GM23338 (cell line): ENCODE data around the gene ANKS1B. TPM values are rescaled to one million over a fixed set of nuclear protein-coding genes. Genes with fewer than 3 reads are reported as not detected.

Experiments used
- ATAC-seq: fragments of 200-7000 bp; cut with Tn5 transposase; 3 replicates; pipeline ENCODE4 v1.9.1; 2020
- DNase-seq: peaks from one replicate; pipeline ENCODE4 v3.0.0-alpha.2; 2015; ENCODE audit warnings: low spot score
- H2AFZ ChIP-seq: fragments of 200-600 bp; sonication (generic); 2 replicates; pipeline ENCODE4 v1.8.0; 2016; ENCODE audit warnings: antibody characterized with exemption, mild to moderate bottlenecking, moderate library complexity
- H3F3A ChIP-seq: fragments of 200-600 bp; sonication (generic); replicated peaks from 2 replicates; pipeline ENCODE4 v1.8.0; 2017; ENCODE audit warnings: antibody characterized with exemption, mixed run types, low read depth
- H3K27ac ChIP-seq: fragments of 200-600 bp; sonication (generic); 2 replicates; pipeline ENCODE4 v1.6.1; 2016; ENCODE audit warnings: low read depth
- H3K27me3 ChIP-seq: fragments of 200-600 bp; sonication (generic); 2 replicates; pipeline ENCODE4 v1.8.0; 2016; ENCODE audit warnings: mild to moderate bottlenecking, mixed run types, moderate library complexity; ENCODE audit not compliant: insufficient read depth
- H3K36me3 ChIP-seq: fragments of 200-600 bp; sonication (generic); 2 replicates; pipeline ENCODE4 v1.8.0; 2016; ENCODE audit warnings: mild to moderate bottlenecking; ENCODE audit not compliant: insufficient read depth
- H3K4me1 ChIP-seq: fragments of 200-600 bp; sonication (generic); 2 replicates; pipeline ENCODE4 v1.8.0; 2016; ENCODE audit warnings: mild to moderate bottlenecking, moderate library complexity; ENCODE audit not compliant: insufficient read depth
- H3K4me2 ChIP-seq: fragments of 200-600 bp; sonication (generic); 2 replicates; pipeline ENCODE4 v1.7.1; 2017; ENCODE audit warnings: mixed run types
- H3K4me3 ChIP-seq: fragments of 200-600 bp; sonication (generic); 2 replicates; pipeline ENCODE4 v1.6.1; 2016; ENCODE audit warnings: mixed run types
- H3K79me2 ChIP-seq: fragments of 200-600 bp; sonication (generic); replicated peaks from 2 replicates; pipeline ENCODE4 v1.8.0; 2017; ENCODE audit warnings: mild to moderate bottlenecking; ENCODE audit not compliant: insufficient read depth
- H3K9me2 ChIP-seq: fragments of 200-600 bp; sonication (generic); 2 replicates; pipeline ENCODE4 v1.8.0; 2017; ENCODE audit not compliant: insufficient read depth
- H4K20me1 ChIP-seq: fragments of 200-600 bp; sonication (generic); replicated peaks from 2 replicates; pipeline ENCODE4 v1.8.0; 2017; ENCODE audit warnings: mild to moderate bottlenecking; ENCODE audit not compliant: insufficient read depth
- H3K27ac Mint-ChIP-seq: 2 replicates; pipeline ENCODE4 v1.8.0; 2020; ENCODE audit warnings: inconsistent platforms, mild to moderate bottlenecking, moderate library complexity, mixed read lengths
- H3K27me3 Mint-ChIP-seq: 3 replicates; pipeline ENCODE4 v1.8.0; 2022; ENCODE audit warnings: low read depth, mild to moderate bottlenecking, moderate library complexity, mixed read lengths, inconsistent platforms; ENCODE audit not compliant: insufficient read depth, poor library complexity
- H3K36me3 Mint-ChIP-seq: 3 replicates; pipeline ENCODE4 v1.8.0; 2021; ENCODE audit warnings: low read depth, mild to moderate bottlenecking, inconsistent platforms, moderate library complexity, mixed read lengths
- H3K4me1 Mint-ChIP-seq: 3 replicates; pipeline ENCODE4 v1.8.0; 2020; ENCODE audit warnings: mild to moderate bottlenecking, inconsistent platforms, mixed read lengths
- H3K4me3 Mint-ChIP-seq: 3 replicates; pipeline ENCODE4 v1.8.0; 2021; ENCODE audit warnings: moderate library complexity, mild to moderate bottlenecking, inconsistent platforms, mixed read lengths
- H3K9me3 Mint-ChIP-seq: 3 replicates; pipeline ENCODE4 v1.8.0; 2020; ENCODE audit warnings: moderate library complexity, mild to moderate bottlenecking, inconsistent platforms, mixed read lengths
- CREB1 ChIP-seq: fragments of 250-450 bp; sonication (Bioruptor Pico); IDR thresholded peaks from 2 replicates; pipeline ENCODE4 v1.5.0; 2020; ENCODE audit warnings: low read depth, mild to moderate bottlenecking, moderate library complexity
- CTCF ChIP-seq, 2 experiments: fragments of 200-600 bp in 1 of 2; sonication (generic) in 1 of 2; conservative IDR thresholded peaks; 2 replicates each; pipeline versions ENCODE4 v1.5.1 to v1.6.1; 2016 to 2017; ENCODE audit warnings: antibody characterized with exemption in 2 of 2, low read depth in 2 of 2, mild to moderate bottlenecking in 2 of 2, moderate library complexity in 1 of 2
- EZH2 ChIP-seq: fragments of 200-600 bp; sonication (generic); IDR thresholded peaks from one replicate; pipeline ENCODE4 v1.8.0; 2017; ENCODE audit warnings: antibody characterized with exemption, mild to moderate bottlenecking, low read depth; ENCODE audit not compliant: unreplicated experiment
- EZH2phosphoT487 ChIP-seq: fragments of 200-600 bp; sonication (generic); IDR thresholded peaks from one replicate; pipeline ENCODE4 v1.8.1; 2018; ENCODE audit warnings: antibody characterized with exemption; ENCODE audit not compliant: unreplicated experiment
- JUNB ChIP-seq: IDR thresholded peaks from one replicate; pipeline ENCODE4 v1.6.1; 2016; ENCODE audit warnings: antibody characterized with exemption; ENCODE audit not compliant: unreplicated experiment
- NANOG ChIP-seq: IDR thresholded peaks from 2 replicates; pipeline ENCODE4 v1.6.1; 2016; ENCODE audit warnings: antibody characterized with exemption, borderline replicate concordance
- POLR2AphosphoS5 ChIP-seq: IDR thresholded peaks from 2 replicates; pipeline ENCODE4 v1.6.1; 2016; ENCODE audit warnings: antibody characterized with exemption, low read depth
- STAT1 ChIP-seq: IDR thresholded peaks from one replicate; pipeline ENCODE4 v1.6.1; 2016; ENCODE audit warnings: antibody characterized with exemption; ENCODE audit not compliant: unreplicated experiment
- ZNF331 ChIP-seq: fragments of 250-450 bp; sonication (Bioruptor Pico); IDR thresholded peaks from 2 replicates; pipeline ENCODE4 v1.5.0; 2020; ENCODE audit warnings: low read depth, mild to moderate bottlenecking, moderate library complexity
- polyA plus RNA-seq: library from polyadenylated mRNA; unstranded; fragments of >200 nt; fragmentation: Nextera tagmentation; extraction: Ambion mirVana; gene quantifications from 2 replicates; pipeline ENCODE4 v1.2.1, GENCODE V29; 2016
- total RNA-seq: library from RNA; depleted of rRNA; stranded (reverse); fragments of >200 nt; shearing (Covaris generic); gene quantifications from 2 replicates; pipeline ENCODE4 v1.2.3, GENCODE V29; 2014
- TF ChIP-seq, protein P1 (sequence below): IDR thresholded peaks from one replicate; pipeline ENCODE4 v1.6.1; 2018; ENCODE audit warnings: antibody characterized with exemption; ENCODE audit not compliant: unreplicated experiment

The ANKS1B gene
- total and polyA plus RNA-seq, 2 experiments from 2014 or later: 4.3 to 5.8 TPM

DNA sequence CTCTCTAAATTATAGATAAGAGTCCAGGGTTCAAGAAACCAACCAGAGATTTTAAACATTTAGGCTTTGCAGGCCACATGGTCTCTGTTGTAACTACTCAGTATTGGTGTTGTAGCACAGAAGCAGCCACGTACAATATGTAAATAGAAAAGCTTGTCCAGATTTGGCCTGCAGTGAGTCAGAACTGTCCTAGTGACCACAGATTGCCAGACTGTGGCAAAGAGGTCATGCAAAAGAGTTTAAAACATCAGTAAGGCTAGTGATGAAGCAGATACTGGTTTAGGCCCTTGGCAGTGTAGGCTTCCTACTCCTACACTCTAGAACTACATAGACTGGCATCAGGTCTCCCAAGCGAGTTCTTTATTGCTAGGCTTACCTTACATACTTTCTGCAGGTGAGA, 454.8 kb downstream of the ANKS1B start:
- DNase-seq (no peak), ATAC-seq (no peak)
- no peak overlapping the region for H3K4me3 ChIP-seq
- no peaks in the 10 kb centered on the region for H3K27me3 Mint-ChIP-seq
- TF ChIP-seq CREB1 (CRISPR knock-in tag): no peak
- no peak for TF ChIP-seq EZH2
- no peak for TF ChIP-seq ZNF331 (CRISPR knock-in tag)
- H3K79me2 ChIP-seq: no peaks in the 10 kb centered on the region
- no peak overlapping the region for H3K4me2 ChIP-seq
- H3K4me3 Mint-ChIP-seq: no peak overlapping the region
- no peaks in the 10 kb centered on the region for H3K9me3 Mint-ChIP-seq
- no peaks in the 10 kb centered on the region for H4K20me1 ChIP-seq
- H3K36me3 Mint-ChIP-seq: no peaks in the 10 kb centered on the region
- H3K27ac ChIP-seq: no peak overlapping the region
- no peaks in the 10 kb centered on the region for H3K36me3 ChIP-seq
- H3K4me1 ChIP-seq: 0 out of 2 replicates have a peak, but pooled peaks cover 5% of the 10 kb centered on the region
- H3K4me1 Mint-ChIP-seq: peaks cover 8% of the 10 kb centered on the region; the same call in 2 of the 3 replicates
- H3K27ac Mint-ChIP-seq: no peak overlapping the region; the same call in 1 of the 2 replicates
- H2AFZ ChIP-seq: no peak overlapping the region
- no peaks in the 10 kb centered on the region for H3K9me2 ChIP-seq
- H3K27me3 ChIP-seq: no peaks in the 10 kb centered on the region
- H3F3A ChIP-seq: no peaks in the 10 kb centered on the region

DNA sequence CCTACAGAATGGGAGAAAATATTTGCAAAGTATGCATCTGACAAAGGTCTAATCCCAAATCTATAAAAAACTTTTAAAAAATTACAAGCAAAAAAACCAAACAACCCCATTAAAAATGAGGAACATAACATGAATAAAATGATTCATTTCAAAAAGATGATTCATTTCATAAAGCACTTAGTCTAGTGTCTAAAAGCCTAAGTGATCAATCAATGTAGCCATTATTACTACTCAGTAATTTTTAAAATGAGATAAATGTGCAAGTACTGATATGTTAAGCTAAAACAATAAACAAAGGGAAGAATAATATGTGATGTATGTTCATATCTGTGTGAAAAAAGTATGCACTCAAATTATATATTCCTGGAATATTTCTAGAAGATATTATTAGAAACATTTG, 456.3 kb downstream of the ANKS1B start:
- Histone ChIP-seq H3K27me3 (no peaks in the 10 kb centered on the region), H3K4me2 (no peak overlapping the region), H3K4me3 (no peak overlapping the region), H3F3A (no peaks in the 10 kb centered on the region), H4K20me1 (no peaks in the 10 kb centered on the region), H3K79me2 (no peaks in the 10 kb centered on the region), H3K9me2 (no peaks in the 10 kb centered on the region), H3K27ac (no peak overlapping the region), H3K4me1 (0 out of 2 replicates have a peak, but pooled peaks cover 5% of the 10 kb centered on the region), H3K36me3 (no peaks in the 10 kb centered on the region), H2AFZ (no peak overlapping the region)
- H3K36me3 Mint-ChIP-seq: no peaks in the 10 kb centered on the region
- DNase-seq (no peak), ATAC-seq (no peak)
- H3K9me3 Mint-ChIP-seq: no peaks in the 10 kb centered on the region
- H3K4me1 Mint-ChIP-seq: peaks cover 8% of the 10 kb centered on the region; the same call in 2 of the 3 replicates
- no peak overlapping the region for H3K4me3 Mint-ChIP-seq
- no peak overlapping the region for H3K27ac Mint-ChIP-seq
- TF ChIP-seq POLR2AphosphoS5 (no peak), NANOG (no peak)
- no peaks in the 10 kb centered on the region for H3K27me3 Mint-ChIP-seq

DNA sequence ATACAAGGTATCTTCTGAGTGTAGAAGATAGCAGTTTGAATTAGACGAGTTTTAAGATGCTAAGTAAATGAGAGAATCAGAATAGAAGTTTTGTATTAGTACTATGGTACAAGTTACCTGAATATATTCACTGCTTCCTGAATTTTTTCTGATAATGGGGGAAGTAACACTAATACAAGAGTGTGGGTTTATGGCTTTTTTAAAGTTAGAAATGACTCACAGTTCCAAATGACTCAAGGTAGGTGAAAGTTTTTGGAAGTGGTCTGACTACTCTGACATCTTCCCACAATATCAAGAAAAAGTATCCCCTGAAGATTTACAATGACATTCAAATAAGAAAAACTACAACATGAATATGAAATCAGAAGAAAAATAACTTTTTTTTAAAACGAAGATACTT, 460.9 kb downstream of the ANKS1B start:
- DNase-seq (no peak), ATAC-seq (no peak)
- H3K9me2 ChIP-seq: no peaks in the 10 kb centered on the region
- H3K27me3 ChIP-seq: no peaks in the 10 kb centered on the region
- no peak overlapping the region for H2AFZ ChIP-seq
- H3K27ac ChIP-seq: no peak overlapping the region
- no peaks in the 10 kb centered on the region for H3K36me3 ChIP-seq
- H3K79me2 ChIP-seq: no peaks in the 10 kb centered on the region
- H3F3A ChIP-seq: no peaks in the 10 kb centered on the region
- Mint-ChIP-seq H3K27ac (no peak overlapping the region), H3K27me3 (no peaks in the 10 kb centered on the region), H3K36me3 (no peaks in the 10 kb centered on the region), H3K9me3 (no peaks in the 10 kb centered on the region), H3K4me1 (peaks cover 2% of the 10 kb centered on the region; the same call in 1 of the 3 replicates), H3K4me3 (no peak overlapping the region)
- H3K4me2 ChIP-seq: no peak overlapping the region
- H3K4me1 ChIP-seq: no peaks in the 10 kb centered on the region
- H3K4me3 ChIP-seq: no peak overlapping the region
- no peaks in the 10 kb centered on the region for H4K20me1 ChIP-seq
- TF ChIP-seq, protein P1, sequence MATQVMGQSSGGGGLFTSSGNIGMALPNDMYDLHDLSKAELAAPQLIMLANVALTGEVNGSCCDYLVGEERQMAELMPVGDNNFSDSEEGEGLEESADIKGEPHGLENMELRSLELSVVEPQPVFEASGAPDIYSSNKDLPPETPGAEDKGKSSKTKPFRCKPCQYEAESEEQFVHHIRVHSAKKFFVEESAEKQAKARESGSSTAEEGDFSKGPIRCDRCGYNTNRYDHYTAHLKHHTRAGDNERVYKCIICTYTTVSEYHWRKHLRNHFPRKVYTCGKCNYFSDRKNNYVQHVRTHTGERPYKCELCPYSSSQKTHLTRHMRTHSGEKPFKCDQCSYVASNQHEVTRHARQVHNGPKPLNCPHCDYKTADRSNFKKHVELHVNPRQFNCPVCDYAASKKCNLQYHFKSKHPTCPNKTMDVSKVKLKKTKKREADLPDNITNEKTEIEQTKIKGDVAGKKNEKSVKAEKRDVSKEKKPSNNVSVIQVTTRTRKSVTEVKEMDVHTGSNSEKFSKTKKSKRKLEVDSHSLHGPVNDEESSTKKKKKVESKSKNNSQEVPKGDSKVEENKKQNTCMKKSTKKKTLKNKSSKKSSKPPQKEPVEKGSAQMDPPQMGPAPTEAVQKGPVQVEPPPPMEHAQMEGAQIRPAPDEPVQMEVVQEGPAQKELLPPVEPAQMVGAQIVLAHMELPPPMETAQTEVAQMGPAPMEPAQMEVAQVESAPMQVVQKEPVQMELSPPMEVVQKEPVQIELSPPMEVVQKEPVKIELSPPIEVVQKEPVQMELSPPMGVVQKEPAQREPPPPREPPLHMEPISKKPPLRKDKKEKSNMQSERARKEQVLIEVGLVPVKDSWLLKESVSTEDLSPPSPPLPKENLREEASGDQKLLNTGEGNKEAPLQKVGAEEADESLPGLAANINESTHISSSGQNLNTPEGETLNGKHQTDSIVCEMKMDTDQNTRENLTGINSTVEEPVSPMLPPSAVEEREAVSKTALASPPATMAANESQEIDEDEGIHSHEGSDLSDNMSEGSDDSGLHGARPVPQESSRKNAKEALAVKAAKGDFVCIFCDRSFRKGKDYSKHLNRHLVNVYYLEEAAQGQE: no peak
- TF ChIP-seq POLR2AphosphoS5 (no peak), JUNB (no peak), EZH2phosphoT487 (no peak), CTCF (conservative IDR thresholded peaks at IDR 0.05; ENCODE audit: low read depth in 2 of 2) (no peak), EZH2 (no peak), STAT1 (no peak)
